Activated T-helper 1 cell treated with Interleukin-2 at 50 U/mL for 16 hours (primary cell): Measurements from ENCODE around the gene ZNF366.

Experiments used
- DNase-seq: peaks from one replicate; pipeline ENCODE4 v3.0.0-alpha.2; 2020; ENCODE audit warnings: low read depth

Gene ZNF366

GRCh38 chr5:72465066-72465465, 42.1 kb downstream of the ZNF366 start:
- no peak for DNase-seq

GRCh38 chr5:72464071-72464470, 43.1 kb downstream of the ZNF366 start:
- no peak for DNase-seq

DNA sequence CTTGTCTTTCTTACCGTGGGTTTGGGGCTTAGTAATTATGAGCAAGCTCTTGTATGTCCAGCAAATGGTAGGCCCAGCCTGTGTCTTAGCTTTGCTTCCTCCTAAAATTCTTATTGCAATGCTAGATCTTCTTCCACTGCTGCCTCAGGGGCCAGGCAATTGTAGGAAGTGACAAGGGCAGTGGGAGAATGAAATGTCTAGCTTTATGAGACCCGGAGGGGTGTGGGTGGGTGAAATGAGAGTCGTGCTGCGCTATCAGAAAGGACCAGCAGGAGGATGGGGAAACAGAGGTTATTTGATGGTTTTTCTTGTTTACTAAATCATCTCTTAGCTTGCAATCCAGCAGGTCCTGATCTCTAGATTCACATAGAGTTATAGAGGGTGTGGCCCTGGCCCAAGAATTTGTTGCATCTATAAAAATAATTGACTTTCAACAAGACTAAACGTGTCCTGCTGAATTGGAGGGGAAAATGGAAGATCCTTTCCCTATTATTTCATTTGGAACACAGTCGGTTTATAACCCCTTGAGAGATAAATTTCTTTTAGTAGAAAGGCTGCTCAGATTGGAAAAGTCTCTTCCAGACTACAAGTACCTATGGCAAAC, 43.7 kb downstream of the ZNF366 start:
- no peak for DNase-seq

DNA sequence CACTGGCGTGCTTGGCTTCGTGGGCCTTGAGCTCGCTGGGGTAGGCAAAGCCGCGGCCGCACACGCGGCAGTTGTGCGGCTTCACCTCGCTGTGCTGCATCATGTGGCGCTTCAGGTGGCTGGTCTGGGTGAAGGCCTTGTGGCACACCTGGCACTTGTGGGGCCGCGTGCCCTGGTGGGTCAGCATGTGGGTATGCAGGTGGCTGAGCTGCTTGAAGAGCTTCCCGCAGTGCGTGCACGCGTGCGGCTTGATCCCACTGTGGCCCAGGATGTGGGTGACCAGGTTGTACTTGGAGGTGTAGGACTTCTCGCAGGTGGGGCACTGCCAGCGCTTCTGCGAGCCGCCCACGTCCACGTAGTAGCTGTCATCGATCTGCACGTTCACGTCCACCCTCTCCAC, 46.8 kb downstream of the ZNF366 start:
- no peak for DNase-seq

DNA sequence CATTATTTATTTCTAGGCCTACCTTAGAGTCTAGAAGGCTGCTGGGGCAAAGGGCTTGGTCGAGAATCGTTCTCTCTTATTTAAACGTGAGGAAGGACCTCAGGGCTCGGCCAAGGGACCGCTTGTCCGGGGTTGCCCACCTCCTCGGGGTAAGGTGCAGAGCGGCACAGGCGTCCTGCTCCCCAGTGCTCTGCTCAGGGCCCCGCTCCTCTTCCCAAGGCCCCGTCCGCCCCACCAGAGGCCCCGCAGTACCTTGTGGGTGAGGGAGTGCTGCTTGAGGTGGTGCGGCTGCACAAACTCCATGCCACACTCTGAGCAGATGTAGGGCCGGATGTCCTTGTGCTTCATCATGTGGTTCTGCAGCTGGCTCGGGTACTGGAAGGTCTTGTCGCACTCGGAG, 47.3 kb downstream of the ZNF366 start:
- no peak for DNase-seq

- no peak for DNase-seq
Measured at GRCh38 chr5:72459089-72459661, 48.0 kb downstream of the ZNF366 start.

- no peak for DNase-seq
Measured at GRCh38 chr5:72458407-72458806, 48.8 kb downstream of the ZNF366 start.

- DNase-seq = no peak
Measured at GRCh38 chr5:72457491-72457890, 49.7 kb downstream of the ZNF366 start.

DNA sequence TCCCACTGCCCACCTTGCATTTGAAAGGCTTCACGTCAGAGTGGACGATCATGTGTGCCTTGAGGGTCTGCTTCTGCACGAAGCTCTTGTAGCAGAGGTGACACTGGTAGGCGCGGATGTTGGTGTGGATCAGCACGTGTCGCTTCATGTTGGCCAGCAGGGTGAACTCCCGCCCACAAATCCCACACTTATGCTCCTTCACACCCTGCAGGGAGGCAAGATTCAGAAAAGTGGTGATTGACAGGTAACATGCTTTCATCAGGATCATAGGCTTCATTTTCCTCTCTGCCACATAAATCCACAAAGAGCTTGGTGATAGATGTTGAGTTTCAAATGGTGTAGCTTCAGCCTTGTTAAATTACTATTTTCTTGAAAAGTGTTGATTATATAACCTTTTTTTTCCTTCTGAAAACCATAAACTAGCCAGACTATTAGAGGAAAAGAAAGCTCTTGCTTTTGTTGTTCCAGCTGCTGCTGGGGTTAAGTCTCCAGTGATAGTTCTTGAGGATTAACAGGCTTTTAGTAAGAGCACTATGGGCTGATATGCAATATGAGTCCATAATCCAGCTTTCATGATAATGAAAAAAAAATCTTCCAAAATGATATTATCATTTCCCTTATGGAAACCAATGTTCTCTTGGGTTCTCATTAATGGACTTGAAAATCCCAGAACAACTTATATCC, 50.7 kb downstream of the ZNF366 start:
- no peak for DNase-seq

GRCh38 chr5:72455476-72455875, 51.7 kb downstream of the ZNF366 start:
- DNase-seq = no peak

GRCh38 chr5:72454996-72455395, 52.2 kb downstream of the ZNF366 start:
- no peak for DNase-seq

- no peak for DNase-seq
Measured at GRCh38 chr5:72453246-72453775, 53.9 kb downstream of the ZNF366 start.

DNA sequence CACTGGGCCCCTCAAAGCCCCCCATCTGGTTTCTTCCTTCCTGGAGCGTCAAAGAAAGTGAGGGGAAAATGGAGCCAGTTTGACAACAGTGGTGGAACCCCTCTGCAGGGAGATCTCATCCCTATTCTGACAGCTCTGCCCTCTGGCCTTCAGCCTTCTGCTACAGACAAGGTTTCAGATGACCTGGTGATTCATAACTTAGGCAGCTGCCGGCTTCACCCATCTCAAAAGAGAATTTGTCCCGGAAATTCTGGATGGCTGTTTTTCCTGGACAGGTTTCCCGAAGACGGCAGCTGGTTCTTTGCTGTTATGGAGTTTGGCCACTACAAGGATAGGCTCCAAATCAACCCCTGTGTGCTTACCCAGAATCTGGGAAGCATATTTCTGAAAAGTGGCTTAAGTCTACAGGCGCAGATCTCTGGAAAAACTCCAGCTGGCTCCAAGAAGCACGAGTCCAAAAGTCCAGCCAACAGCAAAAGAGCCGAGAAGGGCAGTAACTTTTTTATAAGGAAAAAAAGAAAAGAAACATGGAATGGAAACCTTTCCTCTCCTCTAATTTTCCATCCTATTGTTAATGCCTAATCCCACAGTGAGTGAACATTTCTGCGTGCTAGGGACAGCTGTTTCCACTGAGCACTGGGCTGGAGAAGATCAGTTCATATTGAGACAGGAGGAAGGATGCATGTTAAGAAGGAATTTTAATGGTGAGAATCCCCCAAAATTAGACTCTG, 54.5 kb downstream of the ZNF366 start:
- DNase-seq = no peak

GRCh38 chr5:72451741-72452505, 55.3 kb downstream of the ZNF366 start:
- no peak for DNase-seq

DNA sequence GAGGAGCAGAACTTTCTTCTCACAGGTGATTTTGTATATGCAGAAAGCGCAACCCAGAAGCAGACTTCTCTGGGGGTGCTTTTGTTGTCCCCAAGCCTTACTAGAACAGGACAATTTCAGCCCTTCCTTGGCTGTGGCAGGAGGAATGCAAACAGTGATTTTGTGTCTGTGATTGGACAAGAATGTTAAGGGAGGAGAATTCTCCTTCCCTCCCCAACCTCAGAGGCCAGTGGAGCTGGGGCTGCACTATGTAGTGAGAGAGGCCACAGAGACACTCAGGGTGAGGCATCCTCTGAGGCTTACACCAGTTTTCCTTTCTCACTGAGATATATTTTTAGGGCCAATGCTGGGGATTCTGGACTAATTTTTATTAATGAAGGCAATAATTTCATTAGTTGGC, 58.8 kb downstream of the ZNF366 start:
- DNase-seq = no peak

- DNase-seq = no peak
Measured at GRCh38 chr5:72447751-72448150, 59.5 kb downstream of the ZNF366 start.

GRCh38 chr5:72445969-72446368, 61.2 kb downstream of the ZNF366 start:
- no peak for DNase-seq

GRCh38 chr5:72443883-72444282, 63.3 kb downstream of the ZNF366 start:
- no peak for DNase-seq

GRCh38 chr5:72441862-72442540, 65.2 kb downstream of the ZNF366 start:
- DNase-seq = no peak

- no peak for DNase-seq
Measured at GRCh38 chr5:72441094-72441723, 66.0 kb downstream of the ZNF366 start.

DNA sequence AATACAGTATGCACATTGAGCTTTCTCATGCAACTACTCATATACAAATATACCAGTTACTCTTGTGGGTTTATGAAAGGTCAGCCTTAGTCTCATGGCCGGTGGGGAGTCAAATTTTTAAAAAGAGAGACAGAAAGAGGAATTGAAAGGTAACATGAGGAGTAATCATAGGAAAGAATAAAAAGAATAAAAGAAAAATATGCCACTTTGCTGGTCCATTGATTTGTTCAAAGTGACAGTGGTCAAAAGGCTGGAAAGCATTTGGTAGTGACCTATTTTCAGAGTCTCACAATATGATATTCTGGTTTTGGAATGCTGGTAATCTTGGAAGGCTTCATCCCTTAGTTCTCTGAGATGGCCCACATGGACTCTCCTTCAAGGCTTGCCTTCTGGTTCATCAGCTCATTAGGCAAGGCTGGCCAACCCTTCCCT, 67.0 kb downstream of the ZNF366 start:
- no peak for DNase-seq
